SW480 (cell line): ENCODE results near the gene CDH23.
A peak's percentile ranks its signal among the peaks of the same experiment; 100 is the strongest.

Experiments
- DNase-seq: peaks from one replicate; pipeline ENCODE4 v3.0.0-alpha.2; 2016; ENCODE audit warnings: low spot score

The CDH23 gene

DNA sequence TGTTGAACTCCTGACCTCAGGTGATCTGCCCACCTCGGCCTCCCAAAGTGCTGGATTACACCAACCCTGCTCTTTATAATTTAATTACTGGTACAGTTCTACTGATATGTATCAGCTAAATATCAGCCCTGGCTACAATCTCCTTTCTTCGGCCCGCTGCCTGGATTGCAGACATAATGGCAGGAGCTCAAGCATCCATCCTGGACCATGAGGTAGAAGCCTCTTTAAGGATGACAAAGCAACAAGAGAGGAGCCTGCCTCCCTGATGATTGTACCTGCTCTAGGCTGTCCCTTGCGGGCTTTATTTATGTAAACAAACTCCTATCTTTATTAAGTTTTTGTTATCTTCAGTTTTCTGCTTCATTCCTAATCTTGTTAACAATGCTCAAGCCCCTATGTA lies 459.9 kb downstream of the CDH23 start:
- DNase-seq: no peak

DNA sequence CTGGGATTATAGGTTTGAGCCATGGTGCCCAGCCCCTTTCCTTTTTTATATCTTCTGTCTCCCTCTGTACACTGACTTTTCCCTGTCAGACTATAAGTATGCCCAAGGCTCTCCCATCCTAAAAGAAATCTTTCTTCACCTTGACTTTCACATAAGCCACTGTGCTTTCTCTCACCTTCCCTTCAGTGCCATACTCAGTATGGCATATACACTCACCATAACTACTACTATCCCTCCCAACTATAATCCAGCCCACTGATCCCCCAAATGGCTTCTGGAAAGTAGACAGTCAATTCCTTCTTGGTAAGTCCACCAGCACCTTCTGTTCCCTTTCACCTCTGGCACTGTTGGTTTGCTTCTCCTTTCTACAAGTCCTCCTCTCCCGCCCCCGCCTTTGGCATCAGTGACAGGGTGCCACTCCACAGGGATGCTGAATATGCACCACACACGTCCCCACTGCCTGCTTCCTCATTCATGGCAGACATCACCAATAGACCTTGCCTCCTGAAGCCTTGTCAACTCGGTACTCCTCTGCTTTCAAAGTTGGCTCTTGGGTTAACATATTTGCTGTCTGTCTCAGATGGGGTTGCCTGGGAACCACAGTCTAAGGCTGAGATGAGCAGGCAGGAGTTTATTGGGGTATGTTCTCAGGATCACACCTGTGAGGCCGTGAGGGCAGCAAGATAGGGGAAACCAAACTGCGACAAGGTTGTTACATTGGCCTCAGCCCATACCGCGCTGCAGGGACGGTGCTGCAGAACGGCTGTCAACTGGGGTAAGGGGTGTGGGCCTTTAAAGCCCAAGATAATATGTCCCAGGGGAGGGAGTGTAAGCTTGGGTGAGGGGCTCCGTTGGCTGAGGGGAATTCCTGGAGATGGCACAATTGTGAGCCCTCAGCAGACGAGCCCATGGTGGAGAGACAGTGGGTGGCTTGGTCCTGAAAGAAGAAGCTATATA lies 461.5 kb downstream of the CDH23 start:
- DNase-seq: no peak

DNA sequence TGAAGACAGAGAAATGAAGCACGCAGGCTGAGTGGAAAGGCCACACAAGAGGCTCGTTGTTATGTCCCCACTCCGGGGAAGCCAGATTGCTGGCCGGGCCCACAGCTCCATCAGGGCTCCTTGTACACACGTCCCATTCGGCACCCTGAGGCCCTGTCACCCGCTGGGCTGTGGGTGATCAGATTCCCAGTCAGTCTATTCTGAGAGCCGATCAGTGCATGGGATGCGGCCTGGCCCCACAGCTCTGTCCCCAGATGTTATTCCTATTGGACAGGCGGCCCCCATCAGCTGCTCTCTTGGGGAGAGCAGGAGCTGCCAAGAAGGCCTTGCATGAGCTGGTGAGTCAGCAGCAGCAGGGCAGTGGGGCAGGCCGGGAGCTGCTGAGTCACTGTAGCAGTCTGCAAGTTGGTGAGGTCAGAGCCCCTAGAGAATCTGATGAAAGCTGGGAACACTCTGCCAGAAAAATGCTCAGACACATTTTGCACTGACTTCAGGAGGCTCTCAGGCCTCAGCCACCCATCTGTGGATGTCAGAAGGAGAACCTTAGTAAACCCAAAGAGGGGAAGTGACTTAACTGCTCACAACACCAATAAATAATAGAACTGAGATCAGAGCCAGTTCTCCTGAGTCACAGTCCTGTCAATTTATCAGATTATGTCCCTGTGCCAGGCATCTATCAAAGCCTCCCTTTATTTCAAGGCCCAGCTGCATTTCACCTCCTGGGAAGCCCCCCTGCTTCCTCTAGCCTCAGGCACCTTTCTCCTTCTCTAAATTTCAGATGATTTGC lies 463.7 kb downstream of the CDH23 start:
- DNase-seq: peak; percentile 92

DNA sequence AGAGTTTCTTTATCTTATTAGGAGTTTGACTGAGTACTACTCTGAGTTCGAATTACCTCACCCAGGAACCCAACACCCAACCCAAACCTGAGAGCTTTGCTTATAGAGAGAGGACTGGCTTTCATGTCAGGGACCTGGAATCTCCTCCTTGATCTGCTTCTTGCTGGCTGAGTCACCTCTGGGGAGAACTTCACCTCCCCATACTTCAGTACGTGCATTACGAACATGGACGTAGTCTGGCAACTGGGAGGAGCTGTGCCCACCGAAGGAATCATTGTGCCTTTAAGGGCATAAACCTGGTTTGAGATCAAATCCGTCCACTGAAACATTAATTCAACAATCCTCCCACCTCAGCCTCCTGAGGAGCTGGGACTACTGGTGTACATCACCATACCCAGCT lies 466.5 kb downstream of the CDH23 start:
- DNase-seq: no peak

DNA sequence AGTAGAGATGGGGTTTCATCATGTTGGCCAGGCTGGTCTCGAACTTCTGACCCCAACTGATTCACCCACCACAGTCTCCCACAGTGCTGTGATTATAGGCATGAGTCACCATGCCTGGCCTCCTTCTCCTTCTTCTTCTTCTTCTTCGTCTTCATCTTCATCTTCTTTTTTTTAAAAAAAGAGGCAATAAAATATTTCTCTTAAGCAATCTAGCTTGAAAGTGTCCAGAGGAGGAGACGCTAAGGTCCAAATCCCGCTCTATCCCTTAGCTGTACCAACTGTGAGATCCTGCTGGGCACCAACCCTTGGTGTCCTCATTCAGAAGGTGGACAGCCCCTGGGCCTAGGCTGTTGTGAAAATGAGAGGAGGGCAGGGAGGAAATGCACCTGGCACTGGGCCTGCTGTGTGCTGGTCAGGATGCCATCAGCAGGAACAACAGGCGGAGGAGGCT lies 468.2 kb downstream of the CDH23 start:
- no peak for DNase-seq
